Activated naive CD8-positive, alpha-beta T cell (primary cell): ENCODE results near the gene PYHIN1.
A peak's percentile ranks its signal among the peaks of the same experiment; 100 is the strongest.

Experiments
- H3K27ac Mint-ChIP-seq: one replicate; pipeline ENCODE4 v1.8.0; 2021; ENCODE audit warnings: mixed read lengths
- H3K27me3 Mint-ChIP-seq: one replicate; pipeline ENCODE4 v1.8.0; 2021; ENCODE audit warnings: mixed read lengths
- H3K36me3 Mint-ChIP-seq: one replicate; pipeline ENCODE4 v1.8.0; 2021; ENCODE audit warnings: mixed read lengths
- H3K4me1 Mint-ChIP-seq: one replicate; pipeline ENCODE4 v1.8.0; 2021; ENCODE audit warnings: low read depth, mixed read lengths
- H3K4me3 Mint-ChIP-seq: one replicate; pipeline ENCODE4 v1.8.0; 2021; ENCODE audit warnings: mild to moderate bottlenecking, mixed read lengths
- H3K9me3 Mint-ChIP-seq: one replicate; pipeline ENCODE4 v1.8.0; 2021; ENCODE audit warnings: low read depth, mixed read lengths

Gene PYHIN1

GRCh38 chr1:158952416-158952815, 21.1 kb downstream of the PYHIN1 start:
- Mint-ChIP-seq H3K27ac (no peak overlapping the region), H3K27me3 (peaks cover 7% of the 10 kb centered on the region), H3K36me3 (peaks cover 7% of the 10 kb centered on the region), H3K4me3 (no peak overlapping the region), H3K4me1 (peaks cover 2% of the 10 kb centered on the region), H3K9me3 (no peaks in the 10 kb centered on the region)

- Mint-ChIP-seq H3K27ac (peak overlapping the region; percentile 16), H3K27me3 (peaks cover 5% of the 10 kb centered on the region), H3K4me3 (no peak overlapping the region), H3K36me3 (peaks cover 3% of the 10 kb centered on the region), H3K4me1 (no peaks in the 10 kb centered on the region), H3K9me3 (peaks cover 3% of the 10 kb centered on the region)
These were observed 29.8 kb downstream of the PYHIN1 start for GRCh38 chr1:158961178-158961577.

DNA sequence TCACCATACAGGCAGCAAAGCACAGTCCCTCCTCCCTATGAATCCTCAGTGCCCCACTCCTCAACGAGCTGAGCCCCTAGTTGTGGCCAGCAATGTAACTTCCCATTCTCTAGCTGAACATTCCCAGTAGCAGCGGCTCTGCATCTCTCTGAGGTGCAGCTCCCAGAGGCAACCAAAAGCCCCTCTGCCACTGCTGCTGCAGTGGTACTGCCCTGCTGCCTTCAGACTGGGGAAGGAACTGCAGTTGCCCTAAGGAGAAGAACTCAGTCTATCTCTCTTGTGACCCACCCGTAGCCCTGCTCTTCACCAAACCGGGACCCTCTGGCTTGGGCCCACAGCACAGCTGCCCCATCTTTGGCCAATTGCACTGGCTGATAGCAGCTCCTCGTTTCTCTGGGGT, 31.6 kb downstream of the PYHIN1 start:
- Mint-ChIP-seq H3K27ac (no peak overlapping the region), H3K27me3 (peaks cover 5% of the 10 kb centered on the region), H3K36me3 (peaks cover 3% of the 10 kb centered on the region), H3K4me1 (no peaks in the 10 kb centered on the region), H3K9me3 (peaks cover 3% of the 10 kb centered on the region), H3K4me3 (no peak overlapping the region)

GRCh38 chr1:158969166-158969565, 37.8 kb downstream of the PYHIN1 start:
- H3K27me3 Mint-ChIP-seq: no peaks in the 10 kb centered on the region
- H3K4me1 Mint-ChIP-seq: peaks cover 17% of the 10 kb centered on the region
- H3K36me3 Mint-ChIP-seq: no peaks in the 10 kb centered on the region
- no peak overlapping the region for H3K4me3 Mint-ChIP-seq
- H3K9me3 Mint-ChIP-seq: peaks cover 3% of the 10 kb centered on the region
- peak overlapping the region; percentile 90 for H3K27ac Mint-ChIP-seq

GRCh38 chr1:158969855-158970254, 38.5 kb downstream of the PYHIN1 start:
- Mint-ChIP-seq H3K36me3 (no peaks in the 10 kb centered on the region), H3K4me1 (peaks cover 17% of the 10 kb centered on the region), H3K4me3 (no peak overlapping the region), H3K27me3 (no peaks in the 10 kb centered on the region), H3K27ac (peak overlapping the region; percentile 90), H3K9me3 (peaks cover 3% of the 10 kb centered on the region)

DNA sequence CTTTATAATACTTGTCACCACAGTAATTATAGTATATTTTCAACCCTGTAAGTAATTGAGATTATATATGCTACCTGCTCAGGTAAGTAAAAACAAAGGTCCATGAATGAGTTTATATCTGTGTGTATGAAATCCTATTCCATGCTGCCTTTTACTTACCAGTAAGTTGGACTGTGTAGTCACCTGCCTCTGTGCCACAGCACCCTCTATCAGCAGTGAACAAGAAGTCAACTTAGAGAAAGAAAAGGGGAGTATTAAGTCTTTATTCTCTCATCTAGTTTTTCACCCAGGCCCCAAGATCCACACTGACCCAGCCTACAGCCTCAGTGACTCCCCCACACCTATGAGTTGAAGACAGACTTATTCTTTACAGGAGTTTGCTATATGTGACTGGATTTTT, 41.5 kb downstream of the PYHIN1 start:
- peaks cover 22% of the 10 kb centered on the region for H3K4me1 Mint-ChIP-seq
- peak overlapping the region; percentile 41 for H3K27ac Mint-ChIP-seq
- H3K9me3 Mint-ChIP-seq: no peaks in the 10 kb centered on the region
- H3K4me3 Mint-ChIP-seq: no peak overlapping the region
- peaks cover 4% of the 10 kb centered on the region for H3K36me3 Mint-ChIP-seq
- H3K27me3 Mint-ChIP-seq: no peaks in the 10 kb centered on the region

DNA sequence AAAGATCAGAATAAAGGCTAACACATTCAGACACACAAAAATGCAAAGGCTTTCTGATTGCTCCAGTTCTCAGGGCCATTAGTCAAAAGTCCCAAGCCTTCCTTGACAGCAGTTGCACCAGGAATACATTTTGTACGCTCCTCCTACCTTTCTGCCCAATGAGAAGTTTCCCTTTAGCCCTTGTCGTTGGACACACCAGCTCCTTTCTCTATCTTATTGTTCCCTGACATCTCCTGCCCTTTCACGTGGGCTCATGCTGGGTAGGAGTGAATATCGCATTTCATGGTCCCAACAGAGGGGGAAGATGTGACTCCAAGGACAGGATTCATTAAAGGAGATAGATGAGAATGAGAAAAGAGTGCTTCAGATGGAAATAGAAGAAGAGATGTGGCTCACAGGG, 44.9 kb downstream of the PYHIN1 start:
- Mint-ChIP-seq H3K27me3 (no peaks in the 10 kb centered on the region), H3K27ac (peak overlapping the region; percentile 64), H3K9me3 (no peaks in the 10 kb centered on the region), H3K36me3 (peaks cover 11% of the 10 kb centered on the region), H3K4me3 (no peak overlapping the region), H3K4me1 (peaks cover 7% of the 10 kb centered on the region)

DNA sequence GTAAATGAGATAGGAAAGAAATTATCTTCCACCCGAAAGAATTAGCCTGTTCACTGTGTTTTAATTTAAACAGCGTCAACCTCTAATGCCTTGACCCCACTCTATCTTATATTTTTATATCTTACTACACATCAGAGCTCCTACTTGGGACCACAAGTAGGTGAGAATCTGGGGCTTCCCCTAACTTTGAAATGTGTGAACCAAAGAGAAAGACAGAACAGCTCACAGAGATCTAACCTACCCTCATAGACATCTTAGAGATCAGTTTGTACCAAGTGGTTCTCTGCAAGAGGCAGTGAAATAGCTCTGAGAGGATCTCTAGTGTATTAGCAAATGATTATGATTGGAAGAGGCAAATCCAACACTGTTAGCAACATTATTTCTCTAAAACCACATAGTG, 47.4 kb downstream of the PYHIN1 start:
- H3K36me3 Mint-ChIP-seq: peaks cover 16% of the 10 kb centered on the region
- no peaks in the 10 kb centered on the region for H3K27me3 Mint-ChIP-seq
- peaks cover 5% of the 10 kb centered on the region for H3K4me1 Mint-ChIP-seq
- H3K9me3 Mint-ChIP-seq: peaks cover 7% of the 10 kb centered on the region
- no peak overlapping the region for H3K27ac Mint-ChIP-seq
- H3K4me3 Mint-ChIP-seq: no peak overlapping the region

DNA sequence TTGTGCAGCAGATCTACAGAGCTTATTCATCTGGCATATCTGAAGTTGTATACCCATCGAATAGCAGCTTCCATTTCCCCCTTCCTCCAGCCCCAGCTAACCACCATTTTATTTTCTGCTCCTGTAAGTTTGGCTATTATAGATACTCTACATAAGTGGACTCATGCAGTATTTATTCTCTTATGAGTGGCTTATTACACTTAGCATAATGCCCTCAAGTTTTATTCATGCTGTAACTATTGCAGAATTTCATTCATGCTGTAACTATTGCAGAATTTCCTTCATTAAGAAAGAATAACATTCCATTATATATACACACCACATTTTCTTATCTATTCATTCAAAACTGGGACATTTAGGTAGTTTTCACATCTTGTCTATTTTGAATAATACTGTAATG, 47.9 kb downstream of the PYHIN1 start:
- peaks cover 5% of the 10 kb centered on the region for H3K4me1 Mint-ChIP-seq
- H3K9me3 Mint-ChIP-seq: peaks cover 7% of the 10 kb centered on the region
- H3K27me3 Mint-ChIP-seq: no peaks in the 10 kb centered on the region
- no peak overlapping the region for H3K4me3 Mint-ChIP-seq
- no peak overlapping the region for H3K27ac Mint-ChIP-seq
- H3K36me3 Mint-ChIP-seq: peaks cover 18% of the 10 kb centered on the region

DNA sequence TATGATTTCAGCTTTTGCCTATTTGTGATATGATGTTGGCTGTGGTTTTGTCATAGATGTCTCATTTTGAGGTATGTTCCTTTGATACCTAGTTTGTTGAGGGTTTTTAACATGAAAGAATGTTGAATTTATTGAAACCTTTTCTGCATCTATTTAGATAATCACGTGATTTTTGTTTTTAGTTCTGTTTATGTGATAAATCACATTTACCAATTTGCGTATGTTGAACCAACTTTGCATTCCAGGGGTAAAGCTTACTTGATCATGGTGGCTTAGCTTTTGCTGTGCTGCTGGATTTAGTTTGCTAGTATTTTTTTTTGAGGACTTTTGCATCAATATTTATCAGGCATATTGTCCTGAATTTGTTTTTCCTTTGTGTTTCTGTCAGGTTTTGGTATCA, 51.9 kb downstream of the PYHIN1 start:
- Mint-ChIP-seq H3K9me3 (peaks cover 16% of the 10 kb centered on the region), H3K4me1 (no peaks in the 10 kb centered on the region), H3K4me3 (no peak overlapping the region), H3K36me3 (peaks cover 25% of the 10 kb centered on the region), H3K27ac (no peak overlapping the region), H3K27me3 (no peaks in the 10 kb centered on the region)

DNA sequence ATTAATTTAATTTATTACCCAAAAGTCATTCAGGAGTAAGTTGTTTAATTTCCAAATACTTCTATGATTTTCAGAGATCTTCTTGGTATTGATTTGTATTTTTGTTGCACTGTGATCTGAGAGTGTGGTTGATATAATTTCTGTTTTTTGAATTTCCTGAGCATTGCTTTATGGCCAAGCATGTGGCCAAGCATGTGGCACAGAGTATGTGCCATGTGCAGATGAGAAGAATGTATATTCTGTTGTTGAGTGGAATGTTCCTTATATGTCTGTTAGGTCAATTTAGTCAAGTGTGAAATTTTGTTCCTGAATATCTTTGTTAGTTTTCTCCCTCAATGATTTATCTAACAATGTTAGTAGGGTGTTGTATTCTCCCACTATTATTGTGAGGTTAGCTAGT, 53.0 kb downstream of the PYHIN1 start:
- peaks cover 22% of the 10 kb centered on the region for H3K36me3 Mint-ChIP-seq
- H3K27me3 Mint-ChIP-seq: no peaks in the 10 kb centered on the region
- H3K4me3 Mint-ChIP-seq: no peak overlapping the region
- no peak overlapping the region for H3K27ac Mint-ChIP-seq
- no peaks in the 10 kb centered on the region for H3K4me1 Mint-ChIP-seq
- H3K9me3 Mint-ChIP-seq: peaks cover 16% of the 10 kb centered on the region

- H3K36me3 Mint-ChIP-seq: peaks cover 20% of the 10 kb centered on the region
- H3K27ac Mint-ChIP-seq: no peak overlapping the region
- H3K9me3 Mint-ChIP-seq: peaks cover 10% of the 10 kb centered on the region
- no peaks in the 10 kb centered on the region for H3K4me1 Mint-ChIP-seq
- no peak overlapping the region for H3K4me3 Mint-ChIP-seq
- peaks cover 1% of the 10 kb centered on the region for H3K27me3 Mint-ChIP-seq
These were observed 58.1 kb downstream of the PYHIN1 start for GRCh38 chr1:158989424-158989823.

DNA sequence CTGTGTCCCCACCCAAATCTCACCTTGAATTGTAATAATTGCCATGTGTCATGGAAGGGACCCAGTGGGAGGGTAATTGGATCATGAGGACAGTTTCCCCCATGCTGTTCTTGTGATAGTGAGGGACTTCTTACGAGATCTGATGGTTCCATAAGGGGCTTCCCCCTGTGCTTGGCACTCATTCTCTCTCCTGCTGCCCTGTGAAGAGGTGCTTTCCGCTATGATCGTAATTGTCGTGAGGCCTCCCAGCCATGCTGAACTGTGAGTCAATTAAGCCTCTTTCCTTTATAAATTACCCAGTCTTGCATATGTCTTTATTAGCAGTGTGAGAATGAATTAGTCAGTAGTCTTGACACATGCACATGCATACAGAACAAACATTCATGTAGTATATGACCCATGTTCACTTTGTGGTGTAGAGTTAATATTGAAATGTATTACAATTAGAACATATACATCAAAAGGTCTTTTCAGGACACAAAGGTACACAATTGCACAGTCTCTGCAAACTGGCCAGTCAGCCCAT, 61.5 kb downstream of the PYHIN1 start:
- Mint-ChIP-seq H3K4me1 (peaks cover 5% of the 10 kb centered on the region), H3K27me3 (peaks cover 1% of the 10 kb centered on the region), H3K4me3 (no peak overlapping the region), H3K9me3 (peaks cover 3% of the 10 kb centered on the region), H3K27ac (no peak overlapping the region), H3K36me3 (peaks cover 11% of the 10 kb centered on the region)

GRCh38 chr1:158996998-158997397, 65.6 kb downstream of the PYHIN1 start:
- Mint-ChIP-seq H3K4me3 (no peak overlapping the region), H3K27ac (no peak overlapping the region), H3K27me3 (no peaks in the 10 kb centered on the region)

GRCh38 chr1:158998037-158998780, 66.9 kb downstream of the PYHIN1 start:
- no peak overlapping the region for H3K4me3 Mint-ChIP-seq
- H3K4me1 Mint-ChIP-seq: peaks cover 14% of the 10 kb centered on the region
- H3K27me3 Mint-ChIP-seq: no peaks in the 10 kb centered on the region
- peaks cover 4% of the 10 kb centered on the region for H3K36me3 Mint-ChIP-seq
- H3K9me3 Mint-ChIP-seq: no peaks in the 10 kb centered on the region
- H3K27ac Mint-ChIP-seq: no peak overlapping the region

More at GRCh38 chr1:158996998-158997397, 65.6 kb downstream of the PYHIN1 start:
- Mint-ChIP-seq H3K9me3 (peaks cover 3% of the 10 kb centered on the region), H3K36me3 (peaks cover 11% of the 10 kb centered on the region), H3K4me1 (peaks cover 14% of the 10 kb centered on the region)

GRCh38 chr1:158998781-158999161, 67.4 kb downstream of the PYHIN1 start:
- Mint-ChIP-seq H3K4me1 (peaks cover 14% of the 10 kb centered on the region), H3K36me3 (peaks cover under 1% of the 10 kb centered on the region), H3K9me3 (no peaks in the 10 kb centered on the region), H3K27me3 (no peaks in the 10 kb centered on the region), H3K4me3 (no peak overlapping the region), H3K27ac (no peak overlapping the region)
